ENCODE results near the gene CLEC2A.
"Not testable (repeated sequence)": the region's sequence is repeated elsewhere in the genome, so short reads cannot be mapped to it uniquely, and the experiment has no call there.

Gene CLEC2A

GRCh38 chr12:9961901-9962300 lies 29.7 kb upstream of the CLEC2A start:
- no peak for TF ChIP-seq CTCF (IDR thresholded peaks at IDR 0.05; ENCODE audit: extremely low read depth, missing control alignments)

GRCh38 chr12:9961106-9961505 lies 28.9 kb upstream of the CLEC2A start:
- no peak for DNase-seq (ENCODE audit: low spot score)
- TF ChIP-seq CTCF (IDR thresholded peaks at IDR 0.05; ENCODE audit: extremely low read depth, missing control alignments): no peak

More at GRCh38 chr12:9961901-9962300, 29.7 kb upstream of the CLEC2A start:
- no peak for DNase-seq (ENCODE audit: low spot score)

GRCh38 chr12:9960590-9960989 lies 28.4 kb upstream of the CLEC2A start:
- DNase-seq (ENCODE audit: low spot score): no peak
- no peak for TF ChIP-seq CTCF (IDR thresholded peaks at IDR 0.05; ENCODE audit: extremely low read depth, missing control alignments)

- DNase-seq (ENCODE audit: low spot score): no peak
- no peak for TF ChIP-seq CTCF (IDR thresholded peaks at IDR 0.05; ENCODE audit: extremely low read depth, missing control alignments)
These were observed 25.7 kb upstream of the CLEC2A start for GRCh38 chr12:9957834-9958233.

- DNase-seq (ENCODE audit: low spot score): not testable (repeated sequence)
These were observed 21.0 kb upstream of the CLEC2A start for GRCh38 chr12:9952954-9953729.

- DNase-seq (ENCODE audit: low spot score): no peak
- no peak for TF ChIP-seq CTCF (IDR thresholded peaks at IDR 0.05; ENCODE audit: extremely low read depth, missing control alignments)
These were observed 19.0 kb upstream of the CLEC2A start for GRCh38 chr12:9951026-9951675.

GRCh38 chr12:9948606-9949296 lies 16.6 kb upstream of the CLEC2A start:
- TF ChIP-seq CTCF (IDR thresholded peaks at IDR 0.05; ENCODE audit: extremely low read depth, missing control alignments): no peak
- DNase-seq (ENCODE audit: low spot score): peak; percentile 74
